Peyer's patch (tissue), 4 donors: Measurements from ENCODE around the gene EGR1. TPM values are rescaled to one million over a fixed set of nuclear protein-coding genes. Genes with fewer than 3 reads are reported as not detected.
A peak's percentile ranks its signal among the peaks of the same experiment; 100 is the strongest.

Experiments used
- DNase-seq, 3 donors: peaks; one replicate each; pipeline ENCODE4 v3.0.0-alpha.2; 2017 to 2019
- H3K27ac ChIP-seq, 4 donors: fragments of 200-600 bp; sonication (generic); one replicate each; pipeline ENCODE4 v1.5.1; 2016 to 2019
- H3K27me3 ChIP-seq, 2 donors: fragments of 200-600 bp; sonication (generic); one replicate each; pipeline ENCODE4 v1.5.1; 2019
- H3K36me3 ChIP-seq, 3 donors: fragments of 200-600 bp; sonication (generic); one replicate each; pipeline ENCODE4 v1.5.1; 2016 to 2019
- H3K4me1 ChIP-seq, 4 donors: fragments of 200-600 bp; sonication (generic); one replicate each; pipeline ENCODE4 v1.5.1; 2016 to 2019
- H3K4me3 ChIP-seq, 4 donors: fragments of 200-600 bp; sonication (generic); 1 replicate in 3 of 4; 2 replicates in 1 of 4; pipeline ENCODE4 v1.5.1; 2016 to 2019; ENCODE audit warnings: mild to moderate bottlenecking in 1 of 4
- H3K9me3 ChIP-seq, 4 donors: fragments of 200-600 bp; sonication (generic); one replicate each; pipeline ENCODE4 v1.5.1; 2016 to 2019; ENCODE audit warnings: mild to moderate bottlenecking in 1 of 4
- POLR2A ChIP-seq, 2 donors: fragments of 450-650 bp; IDR thresholded peaks; one replicate each; pipeline ENCODE4 v1.5.1; 2017; ENCODE audit warnings: antibody characterized with exemption in 2 of 2, mild to moderate bottlenecking in 2 of 2, moderate library complexity in 2 of 2
- total RNA-seq, 4 donors: library from RNA; depleted of rRNA; stranded (reverse); fragments of >200 nt; gene quantifications; one replicate each; pipeline ENCODE4 v1.1.0, GENCODE V29; 2016
- TF ChIP-seq, protein P1 (sequence below), 6 experiments: fragments of 450-650 bp in 4 of 6; fragments of 200-600 bp in 2 of 6; sonication (generic) in 1 of 6; IDR thresholded peaks; one replicate each; pipeline ENCODE4 v1.5.1; 2017 to 2019; ENCODE audit warnings: antibody characterized with exemption in 6 of 6, mild to moderate bottlenecking in 3 of 6, moderate library complexity in 1 of 6

Gene EGR1
- total RNA-seq, 4 donors from 2014 or later, result 5.3 to 109 (median 11.4) TPM

DNA sequence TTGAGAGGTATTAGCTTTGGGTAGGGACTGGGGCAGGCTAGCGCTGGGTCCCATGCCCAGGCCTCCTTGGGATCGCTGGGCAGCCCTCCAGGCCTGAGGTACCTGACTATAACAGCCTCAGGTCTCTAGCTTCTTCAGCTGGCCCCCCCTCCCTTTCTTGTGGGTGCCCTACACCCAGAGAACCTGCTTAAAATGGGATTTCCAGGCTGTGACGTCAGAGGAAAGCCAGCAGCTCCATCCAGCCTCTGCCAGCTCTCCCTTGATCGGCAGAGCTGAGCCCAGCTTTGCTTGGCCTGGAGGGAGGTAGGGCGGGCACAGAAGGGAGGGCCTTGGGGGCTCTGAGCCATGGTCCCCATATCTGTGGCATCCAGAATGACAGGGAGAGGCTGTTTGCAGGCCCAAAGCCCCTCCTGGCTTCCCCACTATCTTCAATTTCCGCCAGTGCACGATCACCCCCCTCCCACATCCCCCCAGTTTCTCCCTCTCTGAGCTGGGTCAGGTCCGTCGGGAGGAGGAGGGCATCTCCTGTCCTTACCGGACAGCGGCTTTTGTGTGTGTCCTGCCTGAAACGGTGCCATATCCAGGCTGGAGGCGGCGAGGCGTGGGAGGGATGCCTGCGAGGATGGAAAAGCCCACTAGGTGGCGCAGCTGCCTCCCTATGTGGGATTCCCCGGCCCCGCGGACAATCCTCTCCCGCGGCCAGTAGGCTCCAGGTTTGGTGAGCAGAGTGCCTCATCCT, 15.6 kb upstream of the EGR1 start:
- no peak overlapping the region for H3K4me3 ChIP-seq
- H3K36me3 ChIP-seq, result no peaks in the 10 kb centered on the region
- no peak overlapping the region for H3K27ac ChIP-seq
- no peaks in the 10 kb centered on the region for H3K9me3 ChIP-seq
- TF ChIP-seq POLR2A (IDR thresholded peaks at IDR 0.05), result no peak
- TF ChIP-seq, protein P1, sequence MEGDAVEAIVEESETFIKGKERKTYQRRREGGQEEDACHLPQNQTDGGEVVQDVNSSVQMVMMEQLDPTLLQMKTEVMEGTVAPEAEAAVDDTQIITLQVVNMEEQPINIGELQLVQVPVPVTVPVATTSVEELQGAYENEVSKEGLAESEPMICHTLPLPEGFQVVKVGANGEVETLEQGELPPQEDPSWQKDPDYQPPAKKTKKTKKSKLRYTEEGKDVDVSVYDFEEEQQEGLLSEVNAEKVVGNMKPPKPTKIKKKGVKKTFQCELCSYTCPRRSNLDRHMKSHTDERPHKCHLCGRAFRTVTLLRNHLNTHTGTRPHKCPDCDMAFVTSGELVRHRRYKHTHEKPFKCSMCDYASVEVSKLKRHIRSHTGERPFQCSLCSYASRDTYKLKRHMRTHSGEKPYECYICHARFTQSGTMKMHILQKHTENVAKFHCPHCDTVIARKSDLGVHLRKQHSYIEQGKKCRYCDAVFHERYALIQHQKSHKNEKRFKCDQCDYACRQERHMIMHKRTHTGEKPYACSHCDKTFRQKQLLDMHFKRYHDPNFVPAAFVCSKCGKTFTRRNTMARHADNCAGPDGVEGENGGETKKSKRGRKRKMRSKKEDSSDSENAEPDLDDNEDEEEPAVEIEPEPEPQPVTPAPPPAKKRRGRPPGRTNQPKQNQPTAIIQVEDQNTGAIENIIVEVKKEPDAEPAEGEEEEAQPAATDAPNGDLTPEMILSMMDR (IDR thresholded peaks at IDR 0.05), result peak; percentile 65 to 97 (median 94)
- DNase-seq, result peak; percentile 80 to 93 (median 88)
- peaks cover 0 to 8% (median 0%) of the 10 kb centered on the region in 4 donors for H3K4me1 ChIP-seq
- no peaks in the 10 kb centered on the region for H3K27me3 ChIP-seq

DNA sequence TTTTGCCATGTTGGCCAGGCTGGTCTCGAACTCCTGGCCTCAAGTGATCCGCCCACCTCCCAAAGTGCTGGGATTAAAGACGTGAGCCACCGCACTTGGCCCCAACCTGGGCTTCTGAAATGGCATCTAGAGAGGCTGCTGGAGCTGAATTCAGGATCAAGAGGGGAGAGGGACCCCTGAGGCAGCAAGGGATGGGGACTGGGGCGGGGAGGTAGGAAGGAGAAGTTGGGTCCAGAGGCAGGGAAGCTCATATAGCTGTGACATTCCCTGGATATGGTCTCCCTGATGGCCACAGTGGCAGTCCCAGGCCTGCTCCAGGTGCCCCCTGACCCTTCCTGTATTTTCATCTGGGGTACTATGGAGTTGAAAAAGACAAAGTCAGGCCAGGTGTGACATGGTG, 14.3 kb upstream of the EGR1 start:
- TF ChIP-seq, protein P1 (IDR thresholded peaks at IDR 0.05), result no peak
- no peak for TF ChIP-seq POLR2A (IDR thresholded peaks at IDR 0.05)
- H3K4me1 ChIP-seq, result peaks cover 0 to 8% (median 0%) of the 10 kb centered on the region in 4 donors
- H3K27ac ChIP-seq, result no peak overlapping the region

DNA sequence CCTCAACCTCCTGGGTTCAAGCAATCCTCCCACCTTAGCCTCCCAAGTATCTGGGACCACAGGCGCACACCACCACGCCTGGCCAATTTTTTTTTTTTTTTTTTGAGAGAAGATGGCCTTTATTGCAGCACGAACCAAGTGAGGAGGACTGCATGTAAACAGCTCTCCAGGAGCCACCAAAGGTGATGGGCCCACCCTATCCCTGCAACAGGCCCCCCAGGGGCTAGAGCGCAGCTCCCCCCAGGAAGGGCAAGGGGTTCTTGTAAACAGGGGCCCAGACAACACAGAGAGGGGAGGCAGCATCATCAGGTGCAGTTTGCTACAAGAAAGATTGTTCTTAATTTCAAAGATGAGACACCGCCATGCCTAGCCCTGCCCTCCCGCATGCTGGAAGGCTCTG, 12.6 kb upstream of the EGR1 start:
- Histone ChIP-seq H3K27me3 (no peaks in the 10 kb centered on the region), H3K4me3 (no peak overlapping the region), H3K36me3 (no peaks in the 10 kb centered on the region), H3K27ac (no peak overlapping the region), H3K9me3 (no peaks in the 10 kb centered on the region), H3K4me1 (peaks cover 0 to 8% (median 0%) of the 10 kb centered on the region in 4 donors)
- TF ChIP-seq, protein P1 (IDR thresholded peaks at IDR 0.05), result no peak
- no peak for TF ChIP-seq POLR2A (IDR thresholded peaks at IDR 0.05)
- DNase-seq, result no peak

More for the DNA sequence above, 14.3 kb upstream of the EGR1 start:
- Histone ChIP-seq H3K36me3 (no peaks in the 10 kb centered on the region), H3K9me3 (no peaks in the 10 kb centered on the region), H3K4me3 (no peak overlapping the region), H3K27me3 (no peaks in the 10 kb centered on the region)
- no peak for DNase-seq

DNA sequence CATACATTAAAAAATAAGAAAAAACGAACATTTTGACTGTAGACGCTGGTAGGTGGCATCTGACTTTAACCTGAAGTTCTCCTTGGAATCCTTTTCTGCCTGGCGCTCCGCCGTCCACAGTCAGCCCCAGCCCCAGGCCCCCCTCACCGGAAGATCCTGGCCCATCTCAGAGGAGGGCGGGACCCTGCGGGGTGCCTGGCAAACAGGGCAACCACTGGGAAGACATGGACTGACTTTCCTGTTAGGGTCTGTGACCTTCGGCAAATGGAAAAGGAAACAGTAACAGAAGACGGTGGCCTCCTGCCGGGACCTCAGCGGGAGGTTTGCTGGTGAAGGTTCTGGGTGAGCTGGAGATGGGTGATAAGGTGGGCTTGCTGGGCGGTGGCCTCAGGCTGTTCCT, 11.7 kb upstream of the EGR1 start:
- no peak for DNase-seq
- Histone ChIP-seq H3K4me3 (no peak overlapping the region), H3K9me3 (no peaks in the 10 kb centered on the region), H3K4me1 (peaks cover 0 to 14% (median 2%) of the 10 kb centered on the region in 4 donors), H3K27ac (no peak overlapping the region), H3K36me3 (no peaks in the 10 kb centered on the region), H3K27me3 (no peaks in the 10 kb centered on the region)
- TF ChIP-seq POLR2A (IDR thresholded peaks at IDR 0.05), result no peak
- TF ChIP-seq, protein P1 (IDR thresholded peaks at IDR 0.05), result no peak

DNA sequence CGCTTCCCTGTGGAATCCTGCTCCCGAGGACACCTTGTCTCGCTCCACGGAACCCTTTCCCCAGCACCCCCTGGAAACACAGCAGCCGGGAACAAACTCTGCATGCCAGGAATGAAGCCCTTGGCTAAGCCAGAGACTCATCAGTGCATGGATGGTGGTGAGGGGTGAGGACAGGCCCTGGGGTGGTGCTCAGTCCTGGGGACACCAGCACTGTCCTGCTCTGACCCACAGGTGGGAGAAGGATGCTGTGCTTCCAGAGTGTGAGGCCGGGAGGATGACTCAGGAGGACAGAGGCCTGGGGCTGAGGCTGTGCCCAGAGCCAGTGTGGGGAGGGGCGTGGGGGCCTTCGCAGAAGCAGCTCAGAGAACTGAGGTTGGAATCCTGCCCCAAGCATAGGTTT, 11.2 kb upstream of the EGR1 start:
- no peaks in the 10 kb centered on the region for H3K36me3 ChIP-seq
- H3K4me3 ChIP-seq, result no peak overlapping the region
- TF ChIP-seq, protein P1 (IDR thresholded peaks at IDR 0.05), result no peak
- TF ChIP-seq POLR2A (IDR thresholded peaks at IDR 0.05), result no peak
- no peak for DNase-seq
- H3K27ac ChIP-seq, result no peak overlapping the region
- H3K9me3 ChIP-seq, result no peaks in the 10 kb centered on the region
- no peaks in the 10 kb centered on the region for H3K27me3 ChIP-seq
- H3K4me1 ChIP-seq, result peaks cover 0 to 20% (median 8%) of the 10 kb centered on the region in 4 donors
